C4-2B (cell line): Measurements from ENCODE around the gene DPM3.
A peak's percentile ranks its signal among the peaks of the same experiment; 100 is the strongest.

Experiments
- H3K27ac ChIP-seq: fragments of 450-650 bp; 2 replicates; pipeline ENCODE4 v1.5.1; 2017
- CTCF ChIP-seq: fragments of 450-650 bp; conservative IDR thresholded peaks from 2 replicates; pipeline ENCODE4 v1.5.1; 2017; ENCODE audit warnings: mild to moderate bottlenecking
- ZFX ChIP-seq: fragments of 450-650 bp; IDR thresholded peaks from 2 replicates; pipeline ENCODE4 v1.6.1; 2017

Gene DPM3

GRCh38 chr1:155128755-155129473 lies 11.4 kb downstream of the DPM3 start:
- H3K27ac ChIP-seq = peak overlapping the region; percentile 95
- TF ChIP-seq ZFX = no peak
- TF ChIP-seq CTCF = no peak

- TF ChIP-seq ZFX (no peak), CTCF (no peak)
These were observed 12.2 kb downstream of the DPM3 start for GRCh38 chr1:155127967-155128754.

GRCh38 chr1:155127105-155127966 lies 13.0 kb downstream of the DPM3 start, which contains the start of gene EFNA1:
Gene EFNA1, plus strand, starts transcription at chr1:155127876. Its CDS starts 102 bp downstream, at chr1:155127978.
- peak within 1 kb of the TSS; percentile 95 for H3K27ac ChIP-seq

More at GRCh38 chr1:155127967-155128754, 12.2 kb downstream of the DPM3 start:
- H3K27ac ChIP-seq = peak overlapping the region; percentile 95

GRCh38 chr1:155126556-155127104 lies 13.7 kb downstream of the DPM3 start:
- peak overlapping the region; percentile 95 for H3K27ac ChIP-seq
- no peak for TF ChIP-seq CTCF
- no peak for TF ChIP-seq ZFX

More at GRCh38 chr1:155127105-155127966, 13.0 kb downstream of the DPM3 start, which contains the start of gene EFNA1:
- no peak for TF ChIP-seq ZFX
- no peak for TF ChIP-seq CTCF

GRCh38 chr1:155125946-155126555 lies 14.3 kb downstream of the DPM3 start:
- TF ChIP-seq CTCF (no peak), ZFX (peak; percentile 60; the same call in 1 of the 2 replicates)
- peak overlapping the region; percentile 95 for H3K27ac ChIP-seq

GRCh38 chr1:155125511-155125945 lies 14.8 kb downstream of the DPM3 start:
- H3K27ac ChIP-seq = peak overlapping the region; percentile 95
- no peak for TF ChIP-seq CTCF
- no peak for TF ChIP-seq ZFX
